SHP77 treated with DMSO at 0.1 percent for 48 hours (cell line): ENCODE measurements around the gene MACROD1.
"Not testable (repeated sequence)": the region's sequence is repeated elsewhere in the genome, so short reads cannot be mapped to it uniquely, and the experiment has no call there.

ENCODE experiments used
- DNase-seq: peaks from one replicate; lab custom pipeline; 2025; lab: John Stamatoyannopoulos, UW

The MACROD1 gene

DNA sequence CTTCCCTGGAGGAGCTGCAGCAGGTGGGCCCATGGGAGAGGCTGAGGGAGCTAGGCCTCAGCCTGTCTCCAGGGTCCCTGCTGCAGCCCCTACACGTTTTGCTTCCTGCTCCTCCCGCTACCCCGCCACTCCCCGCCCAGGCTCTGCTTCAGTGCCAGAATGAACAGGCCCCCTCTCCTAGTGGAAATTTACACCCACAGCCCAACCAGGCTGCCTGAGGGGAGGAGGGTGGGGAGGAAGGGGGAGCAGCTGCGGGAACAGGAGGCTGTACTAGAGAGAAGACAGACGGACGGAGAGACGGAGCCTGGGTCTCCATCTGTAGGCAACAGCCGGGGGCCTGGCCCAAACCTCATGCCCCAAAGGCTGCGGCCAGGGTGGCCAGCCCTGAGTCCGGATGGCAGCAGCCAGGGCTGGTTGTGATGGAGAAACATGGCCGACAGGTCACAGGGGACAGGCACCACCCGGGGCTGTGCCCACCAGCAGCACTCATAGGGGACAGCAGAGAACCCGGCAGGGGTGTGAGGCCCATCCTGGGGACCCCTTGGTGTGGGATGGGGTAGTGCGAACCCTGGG lies 109.6 kb downstream of the MACROD1 start:
- no peak for DNase-seq

- no peak for DNase-seq
These were observed 110.8 kb downstream of the MACROD1 start for GRCh38 chr11:64055077-64055476.

DNA sequence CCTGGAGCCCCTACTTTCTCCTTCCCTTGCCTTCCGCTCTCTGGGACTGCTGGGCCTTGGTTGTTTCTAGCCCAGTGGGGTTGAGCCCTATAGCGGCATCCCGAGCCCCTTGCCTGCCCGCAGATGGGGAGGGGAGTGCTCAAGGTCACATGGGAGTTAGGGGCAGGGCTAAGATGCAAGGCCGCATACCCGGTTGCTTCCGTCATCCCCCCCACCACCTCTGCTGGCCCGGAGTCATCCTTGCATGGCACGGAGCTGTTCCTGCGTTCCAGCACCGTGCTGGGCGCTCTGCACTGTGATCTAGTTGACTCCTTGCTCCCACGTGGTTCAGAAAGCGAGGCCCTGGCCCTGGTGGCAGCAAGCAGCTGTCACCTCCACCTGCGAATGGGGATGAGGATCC lies 112.2 kb downstream of the MACROD1 start:
- no peak for DNase-seq

DNA sequence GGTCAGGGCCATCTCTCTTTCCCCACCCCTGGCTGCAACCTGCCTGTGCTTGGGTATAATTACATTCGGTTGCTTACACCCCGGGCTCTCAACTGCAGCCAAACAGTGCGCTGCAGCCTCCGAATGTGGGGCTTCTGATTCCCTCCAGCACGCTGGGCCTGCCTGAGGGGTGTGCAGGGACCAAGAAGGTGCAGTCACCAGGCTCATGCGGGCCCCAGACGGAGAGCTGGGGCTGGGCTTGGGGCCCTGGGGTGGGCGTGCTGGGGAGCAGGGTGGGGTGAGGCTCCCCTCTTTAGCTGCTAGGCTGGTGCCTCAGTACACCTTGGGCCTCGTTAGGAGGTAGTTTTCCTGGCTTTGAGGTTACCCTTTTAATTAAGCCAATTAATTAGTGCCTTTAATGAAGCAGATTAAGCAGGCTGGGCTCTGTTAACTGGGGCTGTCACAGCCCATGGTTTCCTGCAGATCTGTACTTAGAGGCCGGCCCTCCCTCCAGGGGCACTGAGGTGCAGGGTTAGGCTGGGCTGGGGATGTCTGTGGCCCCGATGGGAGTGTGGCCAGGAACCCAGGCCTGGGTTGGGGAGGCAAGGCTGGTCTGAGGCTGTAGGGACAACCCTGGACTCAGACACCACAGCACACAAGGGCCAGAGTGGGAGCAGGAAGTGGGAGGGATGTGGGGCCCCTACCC lies 112.8 kb downstream of the MACROD1 start:
- DNase-seq: no peak

DNA sequence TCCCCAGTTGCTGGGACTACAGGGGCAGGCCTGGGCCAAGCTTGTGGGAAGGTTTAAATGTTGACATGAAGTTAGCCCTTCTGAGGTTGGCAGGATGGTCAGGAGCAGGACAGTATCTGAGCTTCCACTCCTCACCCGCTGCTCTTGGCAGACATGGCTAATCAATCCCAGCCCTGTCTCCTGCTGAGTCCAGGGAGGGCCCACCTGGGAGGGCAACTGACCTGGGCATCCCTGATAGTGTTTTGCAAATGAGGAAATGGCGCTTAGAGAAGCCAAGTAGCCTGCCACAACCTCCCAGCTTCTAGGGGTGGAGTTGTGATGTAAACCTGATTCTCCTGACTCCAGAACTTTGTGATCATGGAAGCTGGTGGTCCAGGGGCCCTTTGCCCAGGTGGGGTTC lies 113.5 kb downstream of the MACROD1 start:
- no peak for DNase-seq

- no peak for DNase-seq
These were observed 114.6 kb downstream of the MACROD1 start for GRCh38 chr11:64051297-64051696.

GRCh38 chr11:64049509-64049908 lies 116.4 kb downstream of the MACROD1 start:
- no peak for DNase-seq

- no peak for DNase-seq
These were observed 117.7 kb downstream of the MACROD1 start for GRCh38 chr11:64048042-64048854.

DNA sequence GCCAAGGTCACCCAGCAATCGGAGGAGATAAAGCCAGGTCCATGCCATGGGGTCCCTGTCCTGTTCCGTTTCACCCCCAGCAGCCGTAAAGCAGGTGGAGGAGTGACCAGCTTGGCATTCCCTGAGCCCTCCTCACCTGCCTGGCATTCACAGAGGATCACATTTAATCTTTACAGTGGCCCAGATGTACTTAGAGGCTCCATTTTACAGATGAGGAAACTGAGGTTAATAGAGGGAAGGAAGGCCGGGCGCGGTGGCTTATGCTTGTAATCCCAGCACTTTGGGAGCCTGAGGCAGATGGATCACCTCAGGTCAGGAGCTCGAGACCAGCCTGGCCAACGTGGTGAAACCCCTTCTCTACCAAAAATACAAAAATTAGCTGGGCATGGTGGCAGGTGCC lies 118.5 kb downstream of the MACROD1 start:
- DNase-seq: not testable (repeated sequence)

DNA sequence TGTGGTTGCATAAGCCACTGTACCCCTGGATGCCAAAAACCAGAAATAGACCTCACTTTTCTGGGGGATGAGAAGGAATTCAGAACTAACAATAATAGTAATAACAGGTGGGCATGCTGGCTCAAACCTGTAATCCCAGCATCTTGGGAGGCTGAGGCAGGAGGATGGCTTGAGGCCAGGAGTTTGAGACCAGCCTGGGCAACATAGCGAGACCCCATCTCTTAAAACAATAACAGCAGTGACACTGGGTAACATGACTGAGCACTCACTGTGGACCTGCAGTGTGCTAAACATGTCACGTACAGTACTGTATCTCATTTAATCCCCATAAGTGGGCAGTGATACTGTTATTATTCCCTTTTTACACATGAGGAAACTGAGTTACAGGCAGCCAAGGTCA lies 120.2 kb downstream of the MACROD1 start:
- no peak for DNase-seq

- DNase-seq: peak; percentile 61
These were observed 121.1 kb downstream of the MACROD1 start for GRCh38 chr11:64044730-64045393.

- DNase-seq: no peak
These were observed 122.4 kb downstream of the MACROD1 start for GRCh38 chr11:64043545-64043944.

GRCh38 chr11:64042301-64042700 lies 123.6 kb downstream of the MACROD1 start:
- no peak for DNase-seq

DNA sequence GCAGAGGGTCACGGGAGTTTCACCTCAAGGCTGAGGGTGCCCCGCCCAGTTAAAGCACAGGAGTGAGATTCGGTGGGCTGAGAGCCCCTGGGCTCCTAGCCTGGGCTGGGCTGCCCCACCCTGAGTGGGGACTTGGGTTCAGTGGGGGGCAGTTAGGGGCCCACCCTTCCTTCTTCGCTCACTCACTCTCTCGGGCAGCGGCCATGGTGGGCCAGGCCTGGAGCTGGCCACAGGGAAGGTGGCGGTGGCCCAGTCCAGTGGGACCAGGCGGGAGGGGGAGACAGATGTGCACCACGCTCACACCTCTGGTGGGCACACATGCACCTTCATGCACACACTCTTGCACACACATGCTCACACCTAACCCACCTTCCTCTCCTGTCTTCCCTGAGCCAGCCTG lies 124.1 kb downstream of the MACROD1 start:
- no peak for DNase-seq

GRCh38 chr11:64040684-64041322 lies 125.1 kb downstream of the MACROD1 start:
- no peak for DNase-seq

DNA sequence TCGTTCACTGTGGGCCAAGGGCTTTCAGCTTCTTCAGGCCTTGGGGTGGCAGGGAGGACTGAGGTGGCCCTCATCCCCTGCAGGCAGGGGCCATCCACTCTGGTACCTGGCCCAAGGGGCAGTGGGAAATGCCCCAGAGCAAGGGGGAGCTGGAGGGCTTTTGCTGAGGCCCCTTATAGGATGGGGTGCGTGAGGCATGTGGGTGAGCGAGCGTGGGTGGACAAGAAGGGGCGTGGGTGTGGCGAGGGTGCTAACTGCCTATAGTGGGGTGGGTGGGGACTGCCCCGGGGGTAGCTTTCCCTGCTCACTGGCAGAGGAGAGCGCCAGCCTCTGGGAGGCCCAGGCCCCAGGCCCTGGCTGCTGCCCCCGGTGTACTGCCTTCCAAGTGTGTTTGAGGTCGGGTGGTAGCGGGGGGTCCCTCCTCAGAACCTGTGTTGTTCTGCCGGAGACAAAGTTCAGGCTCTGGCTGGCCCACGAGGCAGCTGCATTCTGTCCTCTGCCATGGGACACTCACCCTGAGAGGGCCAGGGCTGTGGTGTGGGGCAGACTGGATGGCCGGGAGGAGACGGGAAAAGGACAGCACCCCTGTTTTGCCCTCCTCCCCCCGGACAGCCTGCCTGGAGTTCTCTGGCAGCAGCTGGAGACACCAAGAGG lies 126.8 kb downstream of the MACROD1 start:
- DNase-seq: no peak

DNA sequence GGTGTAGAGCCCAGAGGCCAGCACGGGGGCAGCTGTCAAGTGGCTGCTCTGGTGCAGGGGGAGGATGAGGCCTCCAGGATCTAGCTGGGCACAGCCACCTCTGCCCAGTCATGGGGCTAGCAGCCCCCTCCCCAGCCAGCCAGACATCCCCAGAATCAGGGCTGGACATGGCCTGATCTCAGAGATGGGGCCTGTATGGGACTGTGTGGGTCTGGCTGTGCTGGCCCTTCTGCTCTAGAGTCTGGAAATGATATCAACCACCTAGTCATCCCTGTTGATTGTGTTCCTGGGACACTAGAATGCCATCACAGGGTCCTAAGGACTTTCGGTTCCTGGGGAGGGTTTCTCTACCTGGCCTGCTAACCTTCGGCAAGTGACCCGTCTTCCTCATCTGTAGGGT lies 127.4 kb downstream of the MACROD1 start:
- no peak for DNase-seq

GRCh38 chr11:64037027-64037634 lies 128.8 kb downstream of the MACROD1 start:
- no peak for DNase-seq

- DNase-seq: no peak
These were observed 129.6 kb downstream of the MACROD1 start for GRCh38 chr11:64036087-64037026.

DNA sequence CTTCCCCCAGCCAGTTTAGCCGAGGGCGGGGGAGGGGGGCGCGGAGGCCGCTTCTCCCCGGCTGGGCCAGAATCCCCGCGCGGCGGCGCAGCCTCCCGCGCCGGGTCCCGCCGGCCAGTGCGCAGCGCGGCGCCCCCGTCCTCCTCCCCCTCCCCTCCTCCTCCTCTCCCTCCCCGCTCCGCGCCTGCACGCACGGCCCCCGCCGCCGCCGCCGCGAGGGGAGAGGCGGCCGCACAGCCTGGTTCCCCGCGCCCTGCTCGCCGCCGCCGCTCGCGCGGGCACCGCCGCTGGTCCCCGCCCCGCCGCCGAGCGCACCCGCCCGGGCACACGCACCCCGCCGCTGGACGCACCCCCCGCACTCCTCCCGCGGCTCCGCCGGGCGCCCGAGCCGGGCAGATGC lies 130.3 kb downstream of the MACROD1 start, which contains the start of gene FLRT1:
TSS of gene FLRT1 (plus strand) at position 356 of the 400 bp plus-strand sequence. CDS start 80,337 bp downstream, outside the sequence.
- no peak for DNase-seq
